Endodermal cell (in vitro differentiated cells): ENCODE data around the gene AIPL1. TPM values are rescaled to one million over a fixed set of nuclear protein-coding genes. Genes with fewer than 3 reads are reported as not detected.

Experiments
- DNase-seq: peaks from one replicate; pipeline ENCODE4 v3.0.0-alpha.2; 2017
- H3K27ac ChIP-seq: 2 replicates; pipeline ENCODE4 v1.5.1; 2013; ENCODE audit warnings: mild to moderate bottlenecking, low read depth, low read length, moderate library complexity
- H3K27me3 ChIP-seq: 2 replicates; pipeline ENCODE4 v1.6.1; 2013; ENCODE audit warnings: mild to moderate bottlenecking, low read length, moderate library complexity; ENCODE audit not compliant: insufficient read depth, control insufficient read depth, poor library complexity, severe bottlenecking
- H3K36me3 ChIP-seq: 2 replicates; pipeline ENCODE4 v1.7.0; 2013; ENCODE audit warnings: mild to moderate bottlenecking, low read length, moderate library complexity; ENCODE audit not compliant: control insufficient read depth, insufficient read depth
- H3K4me1 ChIP-seq: one replicate; pipeline ENCODE4 v1.7.0; 2013; ENCODE audit warnings: low read length; ENCODE audit not compliant: control insufficient read depth, insufficient read depth
- H3K4me3 ChIP-seq: 2 replicates; pipeline ENCODE4 v1.5.1; 2013; ENCODE audit warnings: mild to moderate bottlenecking, low read length, moderate library complexity
- H3K9ac ChIP-seq: 2 replicates; pipeline ENCODE4 v1.6.1; 2013; ENCODE audit warnings: mild to moderate bottlenecking, low read length, moderate library complexity; ENCODE audit not compliant: poor library complexity, severe bottlenecking; ENCODE audit errors: extremely low read depth
- H3K9me3 ChIP-seq: 2 replicates; pipeline ENCODE4 v1.6.1; 2013; ENCODE audit warnings: mild to moderate bottlenecking, low read length, moderate library complexity; ENCODE audit not compliant: control insufficient read depth
- H3K27ac Mint-ChIP-seq: 2 replicates; pipeline ENCODE4 v1.8.0; 2020; ENCODE audit warnings: mixed read lengths
- H3K27me3 Mint-ChIP-seq: 2 replicates; pipeline ENCODE4 v1.8.0; 2021; ENCODE audit warnings: mild to moderate bottlenecking, mixed read lengths; ENCODE audit not compliant: insufficient read depth
- H3K36me3 Mint-ChIP-seq: 2 replicates; pipeline ENCODE4 v1.8.0; 2020; ENCODE audit warnings: low read depth, mixed read lengths
- H3K4me1 Mint-ChIP-seq: 2 replicates; pipeline ENCODE4 v1.8.0; 2020; ENCODE audit warnings: mixed read lengths
- H3K4me3 Mint-ChIP-seq: 2 replicates; pipeline ENCODE4 v1.8.0; 2020; ENCODE audit warnings: mild to moderate bottlenecking, moderate library complexity, mixed read lengths
- H3K9me3 Mint-ChIP-seq: 2 replicates; pipeline ENCODE4 v1.8.0; 2020; ENCODE audit warnings: mild to moderate bottlenecking, mixed read lengths
- CTCF ChIP-seq: fragments of 200-600 bp; sonication (generic); conservative IDR thresholded peaks from 2 replicates; pipeline ENCODE4 v1.5.0; 2021; ENCODE audit warnings: antibody characterized with exemption, mild to moderate bottlenecking
- WGBS, 2 experiments: methylation state at CpG; one replicate each; pipeline versions ENCODE4 v1.1.5 to v1.1.7; 2013; ENCODE audit warnings: missing lambda C conversion rate in 2 of 2, mixed read lengths in 1 of 2; ENCODE audit not compliant: insufficient coverage in 1 of 2, insufficient read length in 1 of 2; 5-methylcytosine and 5-hydroxymethylcytosine counted together
- total RNA-seq, 2 donors: library from RNA; stranded (reverse); fragmentation: NEBNext Ultra II Directional in 1 of 2; extraction: Animal tissue kit (Norgen Biotek cat#: 25700) in 1 of 2; gene quantifications; 2 replicates in 1 of 2; 3 replicates in 1 of 2; pipeline ENCODE4 v1.2.1, GENCODE V29; 2021

AIPL1 gene
- total RNA-seq, 2 donors from 2014 or later, result not detected

- no peak overlapping the region for H3K27ac Mint-ChIP-seq
- H3K36me3 ChIP-seq, result no peaks in the 10 kb centered on the region
- H3K36me3 Mint-ChIP-seq, result no peaks in the 10 kb centered on the region
- H3K4me3 ChIP-seq, result no peak overlapping the region
- H3K27me3 Mint-ChIP-seq, result no peaks in the 10 kb centered on the region
- H3K9me3 ChIP-seq, result no peaks in the 10 kb centered on the region
- no peak overlapping the region for H3K27ac ChIP-seq
- no peak overlapping the region for H3K4me3 Mint-ChIP-seq
- no peak for DNase-seq
- H3K27me3 ChIP-seq, result no peaks in the 10 kb centered on the region
- 85 to 93% methylated on average over 2 to 6 of the region's 6 CpGs for WGBS, 2 experiments
- peaks cover 3% of the 10 kb centered on the region for H3K4me1 ChIP-seq
- TF ChIP-seq CTCF, result no peak
- no peaks in the 10 kb centered on the region for H3K9me3 Mint-ChIP-seq
- H3K4me1 Mint-ChIP-seq, result peaks cover 19% of the 10 kb centered on the region
- H3K9ac ChIP-seq, result no peak overlapping the region
Measured at GRCh38 chr17:6482105-6482455, 47.2 kb upstream of the AIPL1 start.

- Histone ChIP-seq H3K4me3 (no peak overlapping the region), H3K36me3 (no peaks in the 10 kb centered on the region), H3K9ac (no peak overlapping the region), H3K9me3 (no peaks in the 10 kb centered on the region), H3K4me1 (peaks cover 9% of the 10 kb centered on the region), H3K27me3 (no peaks in the 10 kb centered on the region), H3K27ac (no peak overlapping the region)
- Mint-ChIP-seq H3K27ac (no peak overlapping the region), H3K4me3 (no peak overlapping the region), H3K4me1 (peaks cover 23% of the 10 kb centered on the region), H3K9me3 (no peaks in the 10 kb centered on the region), H3K36me3 (no peaks in the 10 kb centered on the region), H3K27me3 (no peaks in the 10 kb centered on the region)
- DNase-seq, result peak; percentile 78
- 57 to 80% methylated on average over 1 to 9 of the region's 9 CpGs for WGBS, 2 experiments
- TF ChIP-seq CTCF, result no peak
Measured at GRCh38 chr17:6480303-6480675, 45.4 kb upstream of the AIPL1 start.

- no peak overlapping the region for H3K27ac ChIP-seq
- H3K36me3 Mint-ChIP-seq, result no peaks in the 10 kb centered on the region
Measured at GRCh38 chr17:6479622-6480302, 44.8 kb upstream of the AIPL1 start.

More at GRCh38 chr17:6479622-6480302, 44.8 kb upstream of the AIPL1 start:
- Histone ChIP-seq H3K4me1 (peaks cover 9% of the 10 kb centered on the region), H3K27me3 (no peaks in the 10 kb centered on the region), H3K4me3 (no peak overlapping the region), H3K9me3 (no peaks in the 10 kb centered on the region), H3K36me3 (no peaks in the 10 kb centered on the region), H3K9ac (no peak overlapping the region)
- 74 to 83% methylated on average over 9 to 13 of the region's 13 CpGs for WGBS, 2 experiments
- Mint-ChIP-seq H3K4me1 (peaks cover 28% of the 10 kb centered on the region), H3K4me3 (no peak overlapping the region), H3K27me3 (no peaks in the 10 kb centered on the region), H3K27ac (no peak overlapping the region), H3K9me3 (no peaks in the 10 kb centered on the region)
- DNase-seq, result no peak
- TF ChIP-seq CTCF, result no peak
